GM19452 (cell line): ENCODE measurements around the gene ATP6V1E1.
"Not testable (repeated sequence)": the region's sequence is repeated elsewhere in the genome, so short reads cannot be mapped to it uniquely, and the experiment has no call there.

Source experiments
- ATAC-seq: cut with Tn5 transposase; IDR thresholded peaks from one replicate; pipeline ENCODE4 v1.9.1; 2021; ENCODE audit not compliant: unreplicated experiment

Gene ATP6V1E1

GRCh38 chr22:17583151-17583550, 45.4 kb downstream of the ATP6V1E1 start:
- no peak for ATAC-seq

- no peak for ATAC-seq
Observed at GRCh38 chr22:17581631-17582030, 46.9 kb downstream of the ATP6V1E1 start.

- ATAC-seq = no peak
Observed at GRCh38 chr22:17581056-17581455, 47.5 kb downstream of the ATP6V1E1 start.

- ATAC-seq = no peak
Observed at GRCh38 chr22:17580441-17581031, 48.0 kb downstream of the ATP6V1E1 start.

GRCh38 chr22:17579535-17579981, 49.0 kb downstream of the ATP6V1E1 start:
- ATAC-seq = no peak

GRCh38 chr22:17578136-17578754, 50.3 kb downstream of the ATP6V1E1 start:
- ATAC-seq = no peak

- ATAC-seq = no peak
Observed at GRCh38 chr22:17576470-17576869, 52.1 kb downstream of the ATP6V1E1 start.

- ATAC-seq = no peak
Observed at GRCh38 chr22:17575681-17576080, 52.9 kb downstream of the ATP6V1E1 start.

- ATAC-seq = no peak
Observed at GRCh38 chr22:17575151-17575550, 53.4 kb downstream of the ATP6V1E1 start.

- no peak for ATAC-seq
Observed at GRCh38 chr22:17570851-17571631, 57.5 kb downstream of the ATP6V1E1 start.

- ATAC-seq = no peak
Observed at GRCh38 chr22:17569971-17570511, 58.5 kb downstream of the ATP6V1E1 start.

GRCh38 chr22:17566776-17567175, 61.8 kb downstream of the ATP6V1E1 start:
- ATAC-seq = no peak

- not testable (repeated sequence) for ATAC-seq
Observed at GRCh38 chr22:17566016-17566687, 62.4 kb downstream of the ATP6V1E1 start.

GRCh38 chr22:17563936-17564391, 64.6 kb downstream of the ATP6V1E1 start:
- ATAC-seq = no peak

GRCh38 chr22:17562906-17563870, 65.4 kb downstream of the ATP6V1E1 start, which contains the start of gene SLC25A18:
TSS of gene SLC25A18 (plus strand) at chr22:17563498. CDS start at chr22:17579945, 16,447 bp downstream.
- ATAC-seq = no peak

- no peak for ATAC-seq
Observed at GRCh38 chr22:17559188-17559587, 69.4 kb downstream of the ATP6V1E1 start.

GRCh38 chr22:17554814-17555213, 73.7 kb downstream of the ATP6V1E1 start:
- no peak for ATAC-seq

GRCh38 chr22:17552737-17553136, 75.8 kb downstream of the ATP6V1E1 start:
- ATAC-seq = no peak

- no peak for ATAC-seq
Observed at GRCh38 chr22:17549655-17550054, 78.9 kb downstream of the ATP6V1E1 start.

GRCh38 chr22:17549183-17549582, 79.4 kb downstream of the ATP6V1E1 start:
- no peak for ATAC-seq
